Measurements from ENCODE around the gene SP1.
A peak's percentile ranks its signal among the peaks of the same experiment; 100 is the strongest.
"Not testable (repeated sequence)": the region's sequence is repeated elsewhere in the genome, so short reads cannot be mapped to it uniquely, and the experiment has no call there.

Gene SP1

GRCh38 chr12:53415752-53416389 is 35.9 kb downstream of the SP1 start:
- not testable (repeated sequence) for DNase-seq

- DNase-seq: not testable (repeated sequence)
Observed at GRCh38 chr12:53417291-53417816, 37.4 kb downstream of the SP1 start.

- no peak for DNase-seq
Observed at GRCh38 chr12:53418221-53418620, 38.2 kb downstream of the SP1 start.

- DNase-seq: no peak
Observed at GRCh38 chr12:53419756-53420155, 39.8 kb downstream of the SP1 start.

- not testable (repeated sequence) for DNase-seq
Observed at GRCh38 chr12:53422247-53422646, 42.3 kb downstream of the SP1 start.

GRCh38 chr12:53423597-53423996 is 43.6 kb downstream of the SP1 start, which contains the start of gene AMHR2:
Gene AMHR2, plus strand, starts transcription at chr12:53423855. Its CDS starts 80 bp downstream, at chr12:53423935.
- DNase-seq: no peak

- no peak for DNase-seq
Observed at GRCh38 chr12:53424626-53425514, 44.9 kb downstream of the SP1 start.

- no peak for DNase-seq
Observed at GRCh38 chr12:53425515-53426150, 45.7 kb downstream of the SP1 start.

GRCh38 chr12:53427905-53428594 is 48.1 kb downstream of the SP1 start:
- DNase-seq: no peak

- DNase-seq: no peak
Observed at GRCh38 chr12:53428741-53429140, 48.8 kb downstream of the SP1 start.

GRCh38 chr12:53430116-53430515 is 50.1 kb downstream of the SP1 start:
- no peak for DNase-seq

- DNase-seq: no peak
Observed at GRCh38 chr12:53431187-53431586, 51.2 kb downstream of the SP1 start.

GRCh38 chr12:53435326-53435725 is 55.4 kb downstream of the SP1 start:
- DNase-seq: not testable (repeated sequence)

- DNase-seq: not testable (repeated sequence)
Observed at GRCh38 chr12:53439582-53439981, 59.6 kb downstream of the SP1 start.

- DNase-seq: peak; percentile 97
Observed at GRCh38 chr12:53441040-53441833, 61.3 kb downstream of the SP1 start, which contains the start of gene PRR13. Gene PRR13, plus strand, starts transcription at chr12:53441734. Its CDS starts 981 bp downstream, at chr12:53442715.

GRCh38 chr12:53443955-53444354 is 64.0 kb downstream of the SP1 start:
- DNase-seq: no peak

- DNase-seq: not testable (repeated sequence)
Observed at GRCh38 chr12:53444593-53445325, 64.8 kb downstream of the SP1 start.

- no peak for DNase-seq
Observed at GRCh38 chr12:53450936-53451335, 71.0 kb downstream of the SP1 start.

- peak; percentile 96 for DNase-seq
Observed at GRCh38 chr12:53451661-53452158, 71.7 kb downstream of the SP1 start, which contains the start of gene PCBP2. Gene PCBP2, plus strand, starts transcription at chr12:53452102. Its CDS starts 2,699 bp downstream, at chr12:53454801.
